ENCODE measurements around the gene GDE1. TPM values are rescaled to one million over a fixed set of nuclear protein-coding genes. Genes with fewer than 3 reads are reported as not detected.
A peak's percentile ranks its signal among the peaks of the same experiment; 100 is the strongest.

GDE1 gene
- total and polyA plus RNA-seq, 9 of the 15 experiments (the other 6 are each of a cell fraction or from before 2014, with no cell fraction given), result 18.8 to 40.5 (median 22.3) TPM

GRCh38 chr16:19520861-19521331 lies 1.0 kb downstream of the GDE1 start (continued):
- TF ChIP-seq ZNF512 (tag; IDR thresholded peaks at IDR 0.05) (no peak), NR0B1 (IDR thresholded peaks at IDR 0.05; ENCODE audit: partially characterized antibody) (no peak), ZNF75A (CRISPR knock-in tag; IDR thresholded peaks at IDR 0.05) (no peak), MXI1 (IDR thresholded peaks at IDR 0.05; ENCODE audit: low read depth, low read length) (no peak; the same call in 1 of the 2 replicates), NFE2 (IDR thresholded peaks at IDR 0.05; ENCODE audit: low read depth) (peak; percentile 76), GATA2 (CRISPR knock-in tag; IDR thresholded peaks at IDR 0.05) (peak; percentile 81), NCOA2 (IDR thresholded peaks at IDR 0.05; ENCODE audit: partially characterized antibody in 2 of 2) (peak in 1 of 2 experiments; percentile 74), CTCFL (IDR thresholded peaks at IDR 0.05; ENCODE audit: borderline replicate concordance, insufficient read depth, low read depth, low read length, poor library complexity, severe bottlenecking) (no peak), TAF15 (IDR thresholded peaks at IDR 0.05; ENCODE audit: low read depth, low read length) (no peak), ZNF785 (CRISPR knock-in tag; IDR thresholded peaks at IDR 0.05) (no peak), HMBOX1 (IDR thresholded peaks at IDR 0.05) (peak; percentile 97), ZNF133 (CRISPR knock-in tag; IDR thresholded peaks at IDR 0.05) (no peak), ARID1B (IDR thresholded peaks at IDR 0.05) (peak; percentile 98), MEIS2 (IDR thresholded peaks at IDR 0.05; ENCODE audit: partially characterized antibody) (peak; percentile 99)
